Activated naive CD4-positive, alpha-beta T cell treated with anti-CD3 and anti-CD28 coated beads, Interleukin-2, amount 10 ng/mL, durations not matched to agents 7 days and 5 days (primary cell): ENCODE results near the gene KRTAP9-3.
"Not testable (repeated sequence)": the region's sequence is repeated elsewhere in the genome, so short reads cannot be mapped to it uniquely, and the experiment has no call there.

Experiments used
- CTCF ChIA-PET: fragments of 350-600 bp; sonication (Branson Sonifier 250); formaldehyde crosslinking; loops from one replicate; lab custom pipeline; 2021; ENCODE audit warnings: antibody characterized with exemption; lab: Charles Lee
- DNase-seq: peaks from one replicate; pipeline ENCODE4 v3.0.0-alpha.2; 2020
- H3K27ac Mint-ChIP-seq: one replicate; pipeline ENCODE4 v1.8.0; 2021; ENCODE audit warnings: mild to moderate bottlenecking, moderate library complexity, mixed read lengths
- H3K27me3 Mint-ChIP-seq: one replicate; pipeline ENCODE4 v1.8.0; 2021; ENCODE audit warnings: mild to moderate bottlenecking, mixed read lengths
- H3K36me3 Mint-ChIP-seq: one replicate; pipeline ENCODE4 v1.8.0; 2021; ENCODE audit warnings: mixed read lengths
- H3K4me1 Mint-ChIP-seq: one replicate; pipeline ENCODE4 v1.8.0; 2021; ENCODE audit warnings: mixed read lengths
- H3K4me3 Mint-ChIP-seq: one replicate; pipeline ENCODE4 v1.8.0; 2021; ENCODE audit warnings: mild to moderate bottlenecking, moderate library complexity, mixed read lengths
- H3K9me3 Mint-ChIP-seq: one replicate; pipeline ENCODE4 v1.8.0; 2021; ENCODE audit warnings: mixed read lengths

Gene KRTAP9-3

GRCh38 chr17:41232399-41233105 lies at the start of gene KRTAP9-3:
Gene KRTAP9-3 (plus strand): TSS chr17:41232449. CDS start chr17:41232502, 53 bp downstream.
- H3K36me3 Mint-ChIP-seq, H3K9me3 Mint-ChIP-seq, H3K4me3 Mint-ChIP-seq, H3K27ac Mint-ChIP-seq, H3K4me1 Mint-ChIP-seq, DNase-seq, CTCF ChIA-PET: not testable (repeated sequence)
- peaks cover 23% of the 10 kb centered on the region for H3K27me3 Mint-ChIP-seq

GRCh38 chr17:41184480-41184961 lies 47.7 kb upstream of the KRTAP9-3 start, which contains the start of gene KRTAP4-1:
Gene KRTAP4-1 (minus strand): TSS chr17:41184911. CDS start chr17:41184854, 57 bp downstream.
- Mint-ChIP-seq H3K27ac (no peak within 1 kb of the TSS), H3K36me3 (no peaks in the 10 kb centered on the region), H3K27me3 (peaks cover 8% of the 10 kb centered on the region), H3K4me1 (no peaks in the 10 kb centered on the region), H3K4me3 (no peak within 1 kb of the TSS), H3K9me3 (no peaks in the 10 kb centered on the region)
- DNase-seq = no peak
- CTCF ChIA-PET = no interaction called here

GRCh38 chr17:41185001-41185400 lies 47.2 kb upstream of the KRTAP9-3 start:
- CTCF ChIA-PET = interaction anchor here (0.7 kb wide), 1 partner anchor 363 kb away, joined by 3 read pairs; no protein-coding TSS in a partner anchor
- DNase-seq = no peak
- no peak overlapping the region for H3K27ac Mint-ChIP-seq
- H3K9me3 Mint-ChIP-seq = no peaks in the 10 kb centered on the region
- peaks cover 8% of the 10 kb centered on the region for H3K27me3 Mint-ChIP-seq
- H3K36me3 Mint-ChIP-seq = no peaks in the 10 kb centered on the region
- no peak overlapping the region for H3K4me3 Mint-ChIP-seq
- H3K4me1 Mint-ChIP-seq = no peaks in the 10 kb centered on the region

GRCh38 chr17:41186872-41187271 lies 45.4 kb upstream of the KRTAP9-3 start:
- DNase-seq = no peak
- Mint-ChIP-seq H3K27ac (no peak overlapping the region), H3K9me3 (no peaks in the 10 kb centered on the region), H3K36me3 (no peaks in the 10 kb centered on the region), H3K4me1 (no peaks in the 10 kb centered on the region), H3K27me3 (peaks cover 12% of the 10 kb centered on the region), H3K4me3 (no peak overlapping the region)
- CTCF ChIA-PET = no interaction called here

GRCh38 chr17:41189837-41190318 lies 42.4 kb upstream of the KRTAP9-3 start, which contains the start of gene KRTAP9-1:
Gene KRTAP9-1 (plus strand): TSS chr17:41189887. CDS start chr17:41189887, 0 bp downstream.
- H3K9me3 Mint-ChIP-seq, H3K4me3 Mint-ChIP-seq, DNase-seq, H3K27me3 Mint-ChIP-seq, CTCF ChIA-PET, H3K27ac Mint-ChIP-seq, H3K4me1 Mint-ChIP-seq, H3K36me3 Mint-ChIP-seq: not testable (repeated sequence)

GRCh38 chr17:41190328-41190727 lies 41.9 kb upstream of the KRTAP9-3 start:
- Mint-ChIP-seq H3K36me3 (no peaks in the 10 kb centered on the region), H3K9me3 (no peaks in the 10 kb centered on the region), H3K27ac (no peak overlapping the region), H3K27me3 (peaks cover 8% of the 10 kb centered on the region), H3K4me1 (no peaks in the 10 kb centered on the region), H3K4me3 (no peak overlapping the region)
- no peak for DNase-seq
- CTCF ChIA-PET = no interaction called here

- no peak for DNase-seq
- no peak overlapping the region for H3K4me3 Mint-ChIP-seq
- H3K9me3 Mint-ChIP-seq = peaks cover 3% of the 10 kb centered on the region
- CTCF ChIA-PET = no interaction called here
- H3K27ac Mint-ChIP-seq = no peak overlapping the region
- no peaks in the 10 kb centered on the region for H3K36me3 Mint-ChIP-seq
- H3K27me3 Mint-ChIP-seq = no peaks in the 10 kb centered on the region
- H3K4me1 Mint-ChIP-seq = no peaks in the 10 kb centered on the region
Observed at GRCh38 chr17:41196068-41196467, 36.2 kb upstream of the KRTAP9-3 start.

- Mint-ChIP-seq H3K36me3 (no peaks in the 10 kb centered on the region), H3K27ac (no peak overlapping the region), H3K9me3 (peaks cover 3% of the 10 kb centered on the region), H3K4me1 (no peaks in the 10 kb centered on the region), H3K4me3 (no peak overlapping the region), H3K27me3 (no peaks in the 10 kb centered on the region)
- CTCF ChIA-PET = no interaction called here
- no peak for DNase-seq
Observed at GRCh38 chr17:41199421-41200078, 32.7 kb upstream of the KRTAP9-3 start.

GRCh38 chr17:41211845-41212466 lies 20.3 kb upstream of the KRTAP9-3 start:
- CTCF ChIA-PET = interaction anchor here (0.7 kb wide), 1 partner anchor 262 kb away, joined by 3 read pairs; no protein-coding TSS in a partner anchor
- Mint-ChIP-seq H3K27me3 (peaks cover 15% of the 10 kb centered on the region), H3K27ac (no peak overlapping the region), H3K36me3 (no peaks in the 10 kb centered on the region), H3K4me1 (no peaks in the 10 kb centered on the region), H3K4me3 (no peak overlapping the region), H3K9me3 (no peaks in the 10 kb centered on the region)
- DNase-seq = no peak

- peaks cover 15% of the 10 kb centered on the region for H3K27me3 Mint-ChIP-seq
- H3K27ac Mint-ChIP-seq = no peak overlapping the region
- DNase-seq = no peak
- no peaks in the 10 kb centered on the region for H3K4me1 Mint-ChIP-seq
- H3K9me3 Mint-ChIP-seq = no peaks in the 10 kb centered on the region
- CTCF ChIA-PET = no interaction called here
- no peaks in the 10 kb centered on the region for H3K36me3 Mint-ChIP-seq
- H3K4me3 Mint-ChIP-seq = no peak overlapping the region
Observed at GRCh38 chr17:41212524-41213169, 19.6 kb upstream of the KRTAP9-3 start.

GRCh38 chr17:41215681-41216080 lies 16.6 kb upstream of the KRTAP9-3 start:
- peaks cover 11% of the 10 kb centered on the region for H3K27me3 Mint-ChIP-seq
- CTCF ChIA-PET = no interaction called here
- no peak for DNase-seq
- H3K9me3 Mint-ChIP-seq = peaks cover 2% of the 10 kb centered on the region
- no peaks in the 10 kb centered on the region for H3K36me3 Mint-ChIP-seq
- H3K4me3 Mint-ChIP-seq = no peak overlapping the region
- H3K27ac Mint-ChIP-seq = no peak overlapping the region
- H3K4me1 Mint-ChIP-seq = no peaks in the 10 kb centered on the region

- Mint-ChIP-seq H3K27ac (no peak overlapping the region), H3K4me3 (no peak overlapping the region), H3K36me3 (no peaks in the 10 kb centered on the region), H3K9me3 (peaks cover 2% of the 10 kb centered on the region), H3K4me1 (no peaks in the 10 kb centered on the region), H3K27me3 (peaks cover 4% of the 10 kb centered on the region)
- CTCF ChIA-PET = no interaction called here
- no peak for DNase-seq
Observed at GRCh38 chr17:41223821-41224220, 8.4 kb upstream of the KRTAP9-3 start.

GRCh38 chr17:41226051-41226450 lies 6.2 kb upstream of the KRTAP9-3 start:
- no peak for DNase-seq
- Mint-ChIP-seq H3K27ac (no peak overlapping the region), H3K9me3 (no peaks in the 10 kb centered on the region), H3K4me3 (no peak overlapping the region), H3K36me3 (no peaks in the 10 kb centered on the region), H3K27me3 (peaks cover 5% of the 10 kb centered on the region), H3K4me1 (no peaks in the 10 kb centered on the region)
- CTCF ChIA-PET = no interaction called here

GRCh38 chr17:41226598-41227095 lies 5.6 kb upstream of the KRTAP9-3 start, which contains the start of gene KRTAP9-2:
Gene KRTAP9-2 (plus strand): TSS chr17:41226648. CDS start chr17:41226655, 7 bp downstream.
- CTCF ChIA-PET, H3K36me3 Mint-ChIP-seq, H3K9me3 Mint-ChIP-seq, DNase-seq, H3K4me3 Mint-ChIP-seq, H3K27ac Mint-ChIP-seq, H3K4me1 Mint-ChIP-seq, H3K27me3 Mint-ChIP-seq: not testable (repeated sequence)
